GM21529 (cell line): ENCODE results near the gene WDR41.

Experiments used
- ATAC-seq: cut with Tn5 transposase; IDR thresholded peaks from one replicate; pipeline ENCODE4 v1.9.1; 2021; ENCODE audit not compliant: unreplicated experiment

Gene WDR41

DNA sequence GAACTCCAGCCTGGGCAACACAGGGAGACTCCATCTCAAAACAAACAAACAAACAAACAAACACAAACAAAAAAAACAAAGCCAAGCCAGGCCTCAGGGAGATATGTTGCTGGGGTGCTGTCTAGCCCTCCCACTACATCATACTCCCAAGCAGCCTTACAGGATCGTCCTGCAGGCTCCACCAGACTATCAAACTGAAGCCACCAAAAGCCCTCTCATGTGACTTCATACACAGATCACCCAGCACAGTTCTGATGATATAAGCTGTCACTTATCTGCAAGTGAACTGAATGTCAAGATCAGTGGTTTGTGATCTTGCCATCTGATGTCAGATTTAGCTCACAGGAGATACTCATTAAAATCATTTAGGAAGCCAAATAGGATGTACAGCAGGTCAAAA is 43.3 kb downstream of the WDR41 start:
- ATAC-seq, result no peak

DNA sequence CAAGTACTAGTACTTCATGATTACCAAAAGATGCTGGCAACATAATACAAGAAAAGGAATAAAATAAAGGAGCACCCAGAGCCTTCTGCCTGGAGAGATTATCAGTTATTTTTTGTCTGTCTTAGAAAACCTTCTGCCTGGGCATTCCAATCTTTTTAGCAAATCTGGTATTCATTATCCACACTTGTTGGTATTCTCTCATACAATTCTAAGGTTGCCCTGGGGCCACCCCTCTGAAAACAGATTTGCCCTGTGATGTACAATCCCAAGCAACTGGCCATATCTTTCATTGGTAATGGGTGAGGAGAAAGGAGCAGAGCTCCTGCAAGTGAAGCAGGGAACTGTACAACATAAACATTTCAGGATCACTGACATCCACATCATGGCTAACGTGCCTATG is 47.8 kb downstream of the WDR41 start:
- no peak for ATAC-seq

DNA sequence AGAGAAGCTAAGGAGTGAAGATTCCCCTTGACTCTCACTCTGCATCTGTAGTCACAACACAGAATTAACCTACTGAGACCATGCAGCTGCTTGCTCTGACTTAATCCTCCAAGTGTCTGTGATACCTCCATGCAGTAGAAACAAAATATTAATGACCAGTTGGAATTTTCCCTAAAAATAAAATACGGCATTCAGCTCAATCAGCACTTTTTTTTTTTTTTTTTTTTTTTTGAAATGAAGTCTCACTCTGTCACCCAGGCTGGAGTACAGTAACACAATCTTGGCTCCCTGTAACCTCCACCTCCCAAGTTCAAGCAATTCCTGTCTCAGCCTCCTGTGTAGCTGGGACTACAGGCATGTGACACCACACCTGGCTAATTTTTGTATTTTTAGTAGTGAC is 48.4 kb downstream of the WDR41 start:
- no peak for ATAC-seq

DNA sequence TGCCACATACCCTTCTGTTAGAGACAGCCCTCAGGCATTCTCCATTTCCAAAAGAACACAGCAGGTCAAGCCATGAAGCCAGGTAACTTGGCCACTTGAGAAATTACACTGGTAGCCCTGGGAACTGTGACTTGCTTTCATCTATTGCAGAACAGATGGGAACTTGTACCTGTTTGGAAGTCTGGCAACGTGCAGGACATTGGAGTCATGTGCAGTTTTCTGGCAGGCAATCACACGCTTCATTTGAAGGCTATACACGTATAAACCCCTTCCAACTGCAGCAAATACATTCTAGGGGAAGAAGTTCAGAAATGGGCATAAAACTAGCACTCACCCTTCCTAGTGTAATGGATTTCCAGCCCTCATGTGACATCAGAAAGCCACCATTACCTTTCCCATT is 54.0 kb downstream of the WDR41 start:
- no peak for ATAC-seq

DNA sequence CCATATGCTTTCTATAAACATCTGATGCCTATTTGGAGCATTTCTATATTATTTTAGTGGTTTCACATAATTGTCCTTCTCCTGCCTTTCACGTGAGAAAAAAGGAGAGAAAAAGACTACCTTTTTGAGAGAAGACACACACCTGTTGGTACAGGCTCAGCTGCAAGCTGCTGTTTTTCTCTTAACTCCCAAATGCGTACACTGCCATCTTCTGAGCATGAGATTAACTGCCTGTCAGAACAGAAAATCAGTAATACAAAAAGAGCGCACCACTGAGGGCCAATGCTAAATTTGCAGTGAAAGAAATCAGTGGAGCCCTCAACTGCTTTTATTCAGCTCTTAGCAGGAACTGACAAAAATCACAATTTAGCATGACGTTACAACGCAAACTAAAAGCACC is 54.9 kb downstream of the WDR41 start:
- ATAC-seq, result no peak

DNA sequence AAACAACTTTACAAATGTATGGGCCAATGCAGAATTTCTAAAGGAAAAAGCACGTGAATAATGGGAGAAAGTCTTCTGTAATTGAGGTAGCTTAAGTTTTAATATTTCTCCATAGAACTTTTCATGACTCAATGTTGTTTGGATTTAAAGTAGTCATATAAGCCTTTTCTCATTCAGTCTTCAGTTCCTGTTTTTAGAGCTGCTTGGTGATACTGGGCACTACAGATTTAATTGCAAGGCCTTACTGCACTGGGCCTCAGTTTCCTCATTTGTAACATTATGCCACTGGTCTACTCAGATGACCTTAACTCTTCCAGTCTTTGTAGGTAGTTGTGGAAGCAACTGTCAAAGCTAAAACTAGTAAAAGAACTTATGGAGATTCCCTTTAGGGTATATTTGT is 60.4 kb downstream of the WDR41 start:
- ATAC-seq, result no peak

DNA sequence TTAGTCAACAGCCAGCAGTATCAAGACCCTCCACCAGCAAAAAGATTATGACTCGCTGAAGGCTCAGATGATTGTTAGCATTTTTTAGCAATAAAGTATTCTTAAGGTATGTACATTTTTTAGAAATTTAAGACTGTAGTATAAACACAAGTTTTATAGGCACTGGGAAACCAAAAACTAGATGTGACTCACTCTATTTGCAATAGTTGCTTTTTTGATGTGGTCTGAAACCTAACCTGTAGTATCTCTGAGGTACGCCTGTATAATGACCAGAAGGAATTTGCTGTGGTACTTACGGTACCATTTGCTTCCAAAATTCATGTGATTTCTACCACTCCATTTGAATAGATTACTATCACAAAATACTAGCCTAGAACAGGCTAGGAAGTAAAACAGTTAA is 60.8 kb downstream of the WDR41 start:
- ATAC-seq, result no peak

DNA sequence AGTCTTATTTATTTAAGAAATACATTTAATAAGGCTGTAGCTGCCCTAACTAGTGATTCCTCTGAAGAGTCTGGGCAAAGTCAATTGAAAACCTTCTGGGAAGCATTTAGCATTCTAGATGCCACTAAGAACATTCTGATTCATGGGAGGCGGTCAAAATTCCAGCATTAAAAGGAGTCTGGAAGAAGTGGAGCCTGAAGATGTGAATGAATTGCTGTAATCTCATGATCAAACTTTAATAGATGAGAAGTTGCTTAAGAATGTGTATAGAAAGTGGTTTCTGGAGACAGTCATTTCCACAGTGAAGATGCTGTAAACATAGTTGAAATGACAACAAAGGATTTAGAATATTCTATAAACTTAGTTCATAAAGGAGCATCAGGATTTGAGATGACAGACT is 61.4 kb downstream of the WDR41 start:
- ATAC-seq, result no peak

DNA sequence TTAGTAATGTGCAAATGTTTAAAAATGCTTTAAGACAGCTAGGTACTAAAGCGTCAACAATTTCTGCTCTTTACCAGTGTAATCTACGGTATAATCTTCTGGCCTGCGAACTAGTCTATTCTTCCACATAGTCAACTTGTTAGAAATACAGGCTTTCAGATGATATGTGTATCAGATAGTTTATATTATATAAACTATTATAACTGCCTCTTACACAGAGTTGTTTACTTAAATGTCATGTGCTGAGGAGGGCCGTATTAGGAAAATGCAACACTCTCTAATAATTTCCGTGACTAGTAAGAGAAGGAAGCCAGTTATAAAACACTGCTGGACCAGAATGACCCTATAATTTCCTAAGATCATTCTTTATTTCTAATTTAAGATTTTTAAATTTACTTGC is 63.6 kb downstream of the WDR41 start:
- ATAC-seq, result no peak

DNA sequence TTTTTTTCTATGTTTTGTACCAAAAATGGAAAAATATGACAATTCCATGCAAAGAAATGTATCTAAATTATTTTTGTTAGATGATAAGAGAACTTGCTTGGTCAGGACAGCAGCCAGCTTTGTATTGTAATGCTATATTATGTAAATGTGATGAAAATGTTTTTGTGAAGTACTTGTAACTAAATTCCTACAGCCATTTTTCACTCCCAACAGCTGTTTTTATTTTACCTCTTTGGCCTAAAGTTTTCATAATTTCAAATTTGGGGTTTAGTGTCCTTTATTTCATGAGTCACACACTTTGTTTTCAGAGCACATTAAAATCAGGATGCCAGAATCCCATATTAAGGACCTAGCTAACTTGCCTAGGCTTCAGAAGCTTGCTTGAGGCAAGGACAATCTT is 64.1 kb downstream of the WDR41 start:
- no peak for ATAC-seq

DNA sequence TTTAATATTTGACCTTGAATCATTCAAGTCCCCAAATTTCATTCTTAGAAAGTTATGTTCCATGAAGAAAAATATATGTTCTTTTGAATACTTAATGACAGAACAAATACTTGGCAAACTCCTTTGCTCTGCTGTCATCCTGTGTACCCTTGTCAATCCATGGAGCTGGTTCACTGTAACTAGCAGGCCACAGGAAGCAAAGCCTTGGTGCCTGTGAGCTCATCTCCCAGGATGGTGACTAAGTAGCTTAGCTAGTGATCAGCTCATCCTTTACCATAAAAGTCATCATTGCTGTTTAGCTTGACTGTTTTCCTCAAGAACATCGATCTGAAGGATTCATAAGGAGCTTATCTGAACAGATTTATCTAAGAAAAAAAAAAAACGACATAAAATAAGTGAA is 65.4 kb downstream of the WDR41 start:
- no peak for ATAC-seq

DNA sequence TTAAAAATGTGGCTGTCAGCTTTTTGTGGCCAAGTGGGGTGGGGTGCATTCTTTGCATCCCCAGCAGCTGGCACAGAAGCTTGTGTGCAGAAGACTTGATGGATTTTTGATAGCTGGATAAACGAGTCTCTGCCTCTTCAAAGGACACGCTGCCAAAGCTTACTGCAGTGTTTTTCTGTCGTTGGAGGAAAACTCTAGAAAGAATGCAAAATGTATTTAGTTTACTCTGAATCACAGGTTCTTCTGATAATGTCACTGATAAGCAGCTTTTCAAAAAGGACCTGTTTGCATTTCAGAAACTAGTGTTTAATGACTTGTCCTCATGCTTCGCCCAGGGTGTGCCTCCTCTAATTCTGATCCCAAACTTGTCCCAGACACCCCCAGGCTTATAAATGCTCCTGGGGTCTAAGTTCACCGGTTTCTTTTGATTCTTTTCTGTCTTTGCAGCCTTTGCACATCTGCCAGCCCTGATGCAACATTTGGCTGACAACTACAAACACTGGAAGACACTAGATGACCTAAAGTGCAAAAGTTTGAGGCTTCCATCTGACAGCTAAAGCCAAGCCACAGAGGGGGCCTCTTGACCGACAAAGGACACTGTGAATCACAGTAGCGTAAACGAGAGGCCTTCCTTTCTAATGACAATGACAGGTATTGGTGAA is 66.0 kb downstream of the WDR41 start:
- no peak for ATAC-seq

DNA sequence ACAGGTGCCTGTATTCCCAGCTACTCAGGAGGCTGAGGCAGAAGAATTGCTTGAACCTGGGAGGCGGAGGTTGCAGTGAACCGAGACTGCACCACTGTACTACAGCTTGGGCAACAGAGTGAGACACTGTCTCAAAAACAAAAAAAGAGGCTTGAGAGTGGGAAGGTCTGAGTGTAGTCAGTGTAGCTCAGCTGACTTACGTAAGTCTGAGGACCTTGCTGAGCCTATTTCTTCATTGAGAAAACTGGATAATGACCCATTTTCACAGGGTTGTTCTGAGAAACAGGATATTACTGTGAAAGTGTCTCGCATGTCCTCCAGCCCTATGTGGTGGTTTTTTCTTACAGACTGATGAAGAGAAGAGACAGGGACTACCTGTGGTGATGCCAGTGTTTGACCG is 66.7 kb downstream of the WDR41 start:
- no peak for ATAC-seq

DNA sequence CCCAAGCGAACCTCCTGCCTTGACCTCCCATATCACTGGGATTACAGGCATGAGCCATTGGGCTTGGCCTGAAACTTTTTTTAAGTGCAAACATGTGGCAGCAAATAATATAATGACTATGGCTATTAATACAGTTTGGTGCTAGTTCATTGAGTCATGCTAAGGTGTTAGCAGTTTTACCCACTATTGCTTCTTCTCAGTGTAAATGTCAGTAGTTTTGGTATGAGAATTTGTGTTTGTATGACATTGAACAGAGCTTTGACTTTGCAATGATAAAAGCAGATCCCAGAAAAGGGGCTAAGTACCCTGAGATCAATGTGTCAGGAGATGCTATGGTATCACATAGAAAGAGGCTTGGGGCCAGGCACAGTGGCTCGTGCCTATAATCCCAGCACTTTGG is 67.2 kb downstream of the WDR41 start:
- no peak for ATAC-seq

DNA sequence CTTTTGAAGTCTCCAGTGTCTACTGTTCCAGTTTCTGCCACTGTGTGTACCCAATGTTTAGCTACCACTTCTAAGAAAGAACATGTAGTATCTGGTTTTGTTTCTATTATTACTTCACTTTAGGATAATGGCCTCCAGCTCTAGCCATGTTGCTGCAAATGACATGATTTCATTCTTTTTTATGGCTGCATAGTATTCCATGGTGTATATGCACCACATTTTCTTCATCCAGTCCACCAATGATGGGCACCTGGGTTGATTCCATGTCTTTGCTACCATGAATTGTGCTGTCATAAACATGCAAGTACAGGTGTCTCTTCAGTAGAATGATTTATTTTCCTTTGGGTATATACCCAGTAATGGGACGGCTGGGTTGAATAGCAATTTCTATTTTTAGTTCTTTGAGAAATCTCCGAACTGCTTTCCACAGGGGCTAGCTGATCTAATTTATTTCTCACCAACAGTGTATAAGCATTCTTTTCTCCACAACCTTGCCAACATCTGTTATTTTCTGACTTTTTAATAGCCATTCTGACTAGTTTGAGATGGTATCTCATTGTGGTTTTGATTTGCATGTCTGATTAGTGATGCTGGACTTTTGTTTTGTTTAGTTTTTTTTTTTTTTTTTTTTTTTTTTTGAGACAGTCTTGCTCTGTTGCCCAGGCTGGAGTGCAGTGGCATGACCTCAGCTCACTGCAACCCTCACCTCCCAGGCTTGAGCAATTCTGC is 68.9 kb downstream of the WDR41 start:
- no peak for ATAC-seq

DNA sequence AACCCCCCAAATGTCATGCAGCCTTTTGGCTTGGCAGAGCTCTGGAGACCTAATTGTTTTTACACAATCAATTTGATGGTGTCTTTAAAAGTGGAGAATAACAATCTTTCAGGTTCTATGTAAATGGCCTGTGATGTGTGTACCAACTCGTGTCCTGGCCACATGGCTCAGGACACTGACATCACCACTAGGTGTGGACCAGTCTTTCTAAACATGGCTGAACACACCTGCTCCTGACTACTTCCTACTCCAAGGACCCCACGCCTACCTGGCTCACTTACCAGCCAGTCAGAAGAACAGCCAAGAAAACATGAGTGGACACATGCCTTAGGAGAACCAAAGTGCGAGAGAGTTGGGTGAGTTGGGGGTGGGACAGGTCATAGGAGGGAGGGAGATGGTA is 71.2 kb downstream of the WDR41 start:
- ATAC-seq, result no peak

DNA sequence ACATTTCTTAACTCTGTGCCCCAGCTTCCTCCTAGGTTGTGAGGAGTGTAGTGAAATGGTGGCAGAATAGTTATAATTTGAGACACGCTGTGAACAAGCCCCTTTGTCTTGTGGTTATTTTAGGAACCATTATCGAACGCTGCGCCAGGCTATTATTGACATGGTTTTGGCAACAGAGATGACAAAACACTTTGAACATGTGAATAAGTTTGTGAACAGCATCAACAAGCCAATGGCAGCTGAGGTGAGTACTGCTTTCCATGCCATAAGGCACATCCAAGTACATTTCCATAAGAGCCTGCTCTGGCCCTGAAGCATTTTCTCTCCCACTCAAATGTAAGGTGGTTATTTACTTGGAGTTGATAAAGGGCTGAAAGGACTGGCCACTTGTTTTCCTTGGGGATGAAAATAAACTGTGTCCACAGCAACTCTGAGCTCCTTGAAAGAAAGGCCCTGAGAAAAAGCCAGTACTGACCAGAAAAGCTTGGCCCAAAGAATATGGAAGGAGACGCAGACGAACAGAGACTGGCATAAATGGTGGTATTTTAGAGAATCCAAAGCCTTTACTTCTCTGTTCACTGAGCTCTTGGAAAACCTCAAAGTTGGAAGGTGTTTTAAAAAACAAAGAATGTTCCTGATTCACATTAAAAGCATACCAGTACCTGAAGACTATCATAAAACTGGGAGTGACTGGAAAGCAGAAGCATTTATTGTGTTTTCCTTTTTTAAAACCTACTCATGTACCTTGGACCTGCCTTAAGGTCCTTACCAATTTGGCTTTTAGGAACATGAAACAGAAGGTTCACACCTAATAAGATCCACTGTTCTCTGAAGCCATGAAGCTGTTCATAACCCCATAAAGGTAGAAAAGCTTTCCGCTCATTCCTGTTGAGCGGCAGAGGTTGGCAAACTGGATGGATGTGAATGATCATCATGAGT is 72.2 kb downstream of the WDR41 start:
- ATAC-seq, result no peak

DNA sequence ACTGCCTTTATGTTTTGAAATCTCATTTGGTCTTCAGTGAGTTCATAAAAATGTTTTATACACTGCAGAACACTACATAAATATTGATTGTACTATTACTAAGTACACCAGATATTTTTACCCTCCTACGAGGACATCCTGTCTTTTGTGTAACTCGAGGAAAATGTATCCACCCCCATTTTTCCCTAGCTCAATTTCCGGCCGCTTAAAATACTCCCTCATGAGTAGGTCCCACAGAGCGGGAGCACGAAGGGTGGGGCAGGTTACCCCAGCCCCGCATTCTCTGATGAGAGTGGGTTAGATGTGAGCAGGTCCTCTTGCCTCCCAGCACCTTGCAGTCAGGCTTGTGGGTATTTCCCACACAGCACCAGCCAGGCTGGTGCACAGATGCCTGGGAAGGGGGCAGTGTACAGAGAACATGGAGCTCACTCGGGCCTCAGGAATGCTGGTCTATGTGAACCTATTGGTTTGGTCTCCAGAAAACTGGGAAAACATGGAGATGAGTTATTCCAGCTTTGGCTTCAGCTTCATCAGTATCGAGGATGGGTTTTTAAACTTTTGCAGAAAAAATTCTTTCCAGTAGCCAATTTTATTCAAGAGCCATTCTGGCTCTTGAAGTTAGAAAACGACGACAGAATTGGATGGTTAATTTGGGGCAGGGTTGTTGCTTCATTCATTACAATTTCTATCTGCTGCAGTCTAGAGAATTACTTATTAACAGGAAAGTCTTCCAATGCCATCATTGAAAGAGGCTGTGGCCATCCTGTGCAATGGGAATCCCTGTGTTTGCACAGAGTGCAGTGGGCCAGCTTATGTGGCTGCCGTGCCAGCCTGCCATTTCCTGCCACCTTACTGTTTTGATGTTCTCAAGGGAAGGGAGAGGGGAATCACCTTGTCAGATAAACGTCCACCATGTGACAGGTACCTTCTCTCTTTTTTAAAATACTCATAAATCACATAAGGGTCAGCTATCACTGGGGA is 73.2 kb downstream of the WDR41 start:
- no peak for ATAC-seq

DNA sequence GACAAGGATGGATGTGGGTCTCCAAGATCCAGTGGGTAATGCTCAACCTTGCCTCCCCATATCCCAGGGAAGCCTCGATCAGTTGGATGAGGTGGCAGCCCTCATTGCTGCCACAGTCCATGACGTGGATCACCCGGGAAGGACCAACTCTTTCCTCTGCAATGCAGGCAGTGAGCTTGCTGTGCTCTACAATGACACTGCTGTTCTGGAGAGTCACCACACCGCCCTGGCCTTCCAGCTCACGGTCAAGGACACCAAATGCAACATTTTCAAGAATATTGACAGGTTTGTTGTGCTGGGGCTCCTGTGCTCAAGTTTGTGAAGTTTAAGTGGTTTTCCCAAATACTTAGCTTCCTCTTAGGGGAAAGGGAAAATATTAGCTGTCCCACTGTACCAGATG is 74.0 kb downstream of the WDR41 start:
- no peak for ATAC-seq

DNA sequence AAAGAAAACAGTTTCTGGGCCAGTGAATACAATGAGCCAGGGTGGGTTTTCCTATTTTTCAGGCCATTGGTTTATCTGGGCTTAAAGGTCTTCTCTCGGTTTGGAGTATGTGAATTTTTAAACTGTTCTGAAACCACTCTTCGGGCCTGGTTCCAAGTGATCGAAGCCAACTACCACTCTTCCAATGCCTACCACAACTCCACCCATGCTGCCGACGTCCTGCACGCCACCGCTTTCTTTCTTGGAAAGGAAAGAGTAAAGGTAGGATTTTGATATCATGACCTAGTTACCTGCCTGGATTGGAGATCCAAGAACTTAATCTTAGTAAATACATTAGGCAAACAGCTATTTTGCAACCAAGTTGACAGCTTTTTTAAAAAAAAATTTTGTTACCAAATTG is 79.1 kb downstream of the WDR41 start:
- ATAC-seq, result no peak
